Parathyroid adenoma (tissue), 2 donors: ENCODE measurements around the gene FRMD4A.
"Not testable (repeated sequence)": the region's sequence is repeated elsewhere in the genome, so short reads cannot be mapped to it uniquely, and the experiment has no call there.

Experiments
- H2AFZ ChIP-seq: fragments of 300-600 bp; sonication (generic); one replicate; pipeline ENCODE4 v1.7.0; 2017; ENCODE audit warnings: antibody characterized with exemption, mild to moderate bottlenecking
- H3K27ac ChIP-seq: fragments of 300-600 bp; sonication (generic); one replicate; pipeline ENCODE4 v1.7.0; 2017
- H3K27me3 ChIP-seq: fragments of 300-600 bp; sonication (generic); one replicate; pipeline ENCODE4 v1.7.0; 2017; ENCODE audit warnings: low read length; ENCODE audit not compliant: control insufficient read depth, insufficient read depth
- H3K36me3 ChIP-seq: fragments of 300-600 bp; sonication (generic); one replicate; pipeline ENCODE4 v1.7.0; 2017; ENCODE audit warnings: low read length; ENCODE audit not compliant: control insufficient read depth, insufficient read depth
- H3K4me1 ChIP-seq: fragments of 300-600 bp; sonication (generic); one replicate; pipeline ENCODE4 v1.7.0; 2017; ENCODE audit warnings: control low read depth
- H3K4me2 ChIP-seq: fragments of 300-600 bp; sonication (generic); one replicate; pipeline ENCODE4 v1.7.0; 2017; ENCODE audit warnings: low read length
- H3K4me3 ChIP-seq: fragments of 300-600 bp; sonication (generic); one replicate; pipeline ENCODE4 v1.7.0; 2017; ENCODE audit warnings: low read depth, low read length
- H3K79me2 ChIP-seq: fragments of 300-600 bp; sonication (generic); one replicate; pipeline ENCODE4 v1.7.0; 2017; ENCODE audit warnings: control low read depth
- H3K9ac ChIP-seq: fragments of 300-600 bp; sonication (generic); one replicate; pipeline ENCODE4 v1.7.0; 2017; ENCODE audit warnings: mild to moderate bottlenecking
- H3K9me3 ChIP-seq: fragments of 300-600 bp; sonication (generic); one replicate; pipeline ENCODE4 v1.7.0; 2017; ENCODE audit warnings: low read length; ENCODE audit not compliant: control insufficient read depth
- CTCF ChIP-seq: fragments of 300-600 bp; sonication (generic); IDR thresholded peaks from one replicate; pipeline ENCODE4 v1.7.0; 2017; ENCODE audit warnings: antibody characterized with exemption, mild to moderate bottlenecking
- donor health status: primary hyperparathyroidism.

The FRMD4A gene

GRCh38 chr10:14142606-14143250 is 188.0 kb downstream of the FRMD4A start:
- no peak overlapping the region for H2AFZ ChIP-seq
- H3K9ac ChIP-seq: no peak overlapping the region
- H3K4me2 ChIP-seq: no peak overlapping the region
- H3K27me3 ChIP-seq: no peaks in the 10 kb centered on the region
- H3K79me2 ChIP-seq: no peaks in the 10 kb centered on the region
- H3K27ac ChIP-seq: no peak overlapping the region
- H3K36me3 ChIP-seq: no peaks in the 10 kb centered on the region
- no peaks in the 10 kb centered on the region for H3K4me1 ChIP-seq
- TF ChIP-seq CTCF: no peak
- H3K4me3 ChIP-seq: no peak overlapping the region
- H3K9me3 ChIP-seq: no peaks in the 10 kb centered on the region

GRCh38 chr10:14141283-14141682 is 189.4 kb downstream of the FRMD4A start:
- Histone ChIP-seq H3K9ac (no peak overlapping the region), H3K79me2 (no peaks in the 10 kb centered on the region), H3K4me3 (no peak overlapping the region), H3K27me3 (no peaks in the 10 kb centered on the region), H3K4me2 (no peak overlapping the region), H3K9me3 (no peaks in the 10 kb centered on the region), H3K27ac (no peak overlapping the region), H3K36me3 (no peaks in the 10 kb centered on the region), H2AFZ (no peak overlapping the region), H3K4me1 (no peaks in the 10 kb centered on the region)
- TF ChIP-seq CTCF: no peak

- no peaks in the 10 kb centered on the region for H3K4me1 ChIP-seq
- no peaks in the 10 kb centered on the region for H3K9me3 ChIP-seq
- H3K4me2 ChIP-seq: no peak overlapping the region
- TF ChIP-seq CTCF: no peak
- H3K9ac ChIP-seq: no peak overlapping the region
- no peak overlapping the region for H3K4me3 ChIP-seq
- H3K27me3 ChIP-seq: no peaks in the 10 kb centered on the region
- no peaks in the 10 kb centered on the region for H3K79me2 ChIP-seq
- H3K36me3 ChIP-seq: no peaks in the 10 kb centered on the region
- no peak overlapping the region for H2AFZ ChIP-seq
- no peak overlapping the region for H3K27ac ChIP-seq
Observed at GRCh38 chr10:14137391-14137790, 193.3 kb downstream of the FRMD4A start.

GRCh38 chr10:14135196-14135595 is 195.5 kb downstream of the FRMD4A start:
- H3K4me1 ChIP-seq, H3K27me3 ChIP-seq, H3K9ac ChIP-seq, H3K36me3 ChIP-seq, H3K4me3 ChIP-seq, H3K79me2 ChIP-seq, H3K9me3 ChIP-seq, H3K4me2 ChIP-seq, H3K27ac ChIP-seq, H2AFZ ChIP-seq: not testable (repeated sequence)

- Histone ChIP-seq H3K27ac (no peak overlapping the region), H3K79me2 (no peaks in the 10 kb centered on the region), H3K27me3 (no peaks in the 10 kb centered on the region), H3K9ac (no peak overlapping the region), H3K4me2 (no peak overlapping the region), H2AFZ (no peak overlapping the region), H3K4me1 (no peaks in the 10 kb centered on the region), H3K36me3 (no peaks in the 10 kb centered on the region), H3K9me3 (no peaks in the 10 kb centered on the region), H3K4me3 (no peak overlapping the region)
- TF ChIP-seq CTCF: no peak
Observed at GRCh38 chr10:14134275-14134674, 196.4 kb downstream of the FRMD4A start.
